A549 (cell line): ENCODE measurements around the gene TSPAN19. TPM values are rescaled to one million over a fixed set of nuclear protein-coding genes. Genes with fewer than 3 reads are reported as not detected.
A peak's percentile ranks its signal among the peaks of the same experiment; 100 is the strongest.

Experiments
- ATAC-seq, 2 experiments: fragments of 200-7000 bp in 1 of 2; fragments of >200 bp in 1 of 2; cut with Nextera tagmentation in 1 of 2; cut with Tn5 transposase in 1 of 2; 3 replicates each; pipeline versions ENCODE4 v1.8.0 to v1.9.1; 2018 to 2020; ENCODE audit warnings: mild to moderate bottlenecking in 1 of 2, moderate library complexity in 1 of 2
- CTCF ChIA-PET: fragments of 300-600 bp; sonication (Branson Sonifier 250); formaldehyde crosslinking; extraction: SDS; loops from one replicate; lab custom pipeline; 2021; ENCODE audit warnings: antibody characterized with exemption, inconsistent platforms; lab: Yijun Ruan, JAX
- POLR2A ChIA-PET: fragments of 350-600 bp; formaldehyde crosslinking; extraction: SDS; loops from one replicate; lab custom pipeline; 2021; ENCODE audit warnings: antibody characterized with exemption, inconsistent platforms; lab: Yijun Ruan, JAX
- DNase-seq, 2 experiments: peaks; one replicate each; pipeline versions ENCODE4 v3.0.0 to v3.0.0-alpha.2; 2011 to 2016; ENCODE audit warnings: low read depth in 1 of 2, low spot score in 1 of 2
- FAIRE-seq: peaks from 2 replicates; lab custom pipeline; 2011; peaks lifted over from hg19 to GRCh38; lab: Jason Lieb, UNC
- H3K27ac ChIP-seq, 2 experiments: fragments of >200 bp; sonication (Bioruptor Twin); formaldehyde crosslinking; 3 replicates each; pipeline ENCODE4 v1.5.1; 2016 to 2017
- H3K4me1 ChIP-seq: fragments of >200 bp; sonication (Bioruptor Twin); formaldehyde crosslinking; 3 replicates; pipeline ENCODE4 v1.6.1; 2016
- H3K4me2 ChIP-seq: fragments of >200 bp; sonication (Bioruptor Twin); formaldehyde crosslinking; 3 replicates; pipeline ENCODE4 v1.6.1; 2016
- H3K4me3 ChIP-seq: fragments of >200 bp; sonication (Bioruptor Twin); formaldehyde crosslinking; 3 replicates; pipeline ENCODE4 v1.5.1; 2016
- H3K9me3 ChIP-seq: fragments of >200 bp; sonication (Bioruptor Twin); formaldehyde crosslinking; 3 replicates; pipeline ENCODE4 v1.6.1; 2016
- BCL3 ChIP-seq: fragments of >200 bp; sonication (Bioruptor Twin); formaldehyde crosslinking; IDR thresholded peaks from 3 replicates; pipeline ENCODE4 v1.6.1; 2016
- CTCF ChIP-seq: fragments of >200 bp; sonication (Bioruptor Twin); formaldehyde crosslinking; IDR thresholded peaks from 3 replicates; pipeline ENCODE4 v1.5.1; 2016
- ELK1 ChIP-seq: fragments of 150-350 bp; IDR thresholded peaks from 2 replicates; pipeline ENCODE4 v1.6.1; 2014; ENCODE audit warnings: low read depth, mild to moderate bottlenecking, low read length
- HES2 ChIP-seq: fragments of >200 bp; sonication (Bioruptor Twin); formaldehyde crosslinking; IDR thresholded peaks from 2 replicates; pipeline ENCODE4 v1.6.1; 2016
- HOXA7 ChIP-seq: fragments of 250-450 bp; sonication (Bioruptor Pico); IDR thresholded peaks from 2 replicates; pipeline ENCODE4 v1.5.0; 2020; ENCODE audit warnings: mild to moderate bottlenecking, moderate library complexity
- MAFK ChIP-seq: fragments of 450-650 bp; IDR thresholded peaks from 2 replicates; pipeline ENCODE4 v1.6.1; 2014; ENCODE audit not compliant: partially characterized antibody
- MYC ChIP-seq: IDR thresholded peaks from 2 replicates; pipeline ENCODE4 v1.6.1; 2012; ENCODE audit warnings: mild to moderate bottlenecking, inconsistent platforms, low read length, improper control_type of control experiment, borderline replicate concordance
- PHF8 ChIP-seq: fragments of 200-600 bp; sonication (generic); IDR thresholded peaks from 2 replicates; pipeline ENCODE4 v1.6.1; 2016; ENCODE audit warnings: low read depth, mild to moderate bottlenecking, antibody characterized with exemption, moderate library complexity, borderline replicate concordance
- RAD21 ChIP-seq, 2 experiments: fragments of >200 bp in 1 of 2; sonication (Bioruptor Twin) in 1 of 2; formaldehyde crosslinking in 1 of 2; IDR thresholded peaks in 1 of 2; conservative IDR thresholded peaks in 1 of 2; 2 replicates in 1 of 2; 3 replicates in 1 of 2; pipeline ENCODE4 v1.6.1; 2012 to 2018; ENCODE audit warnings: inconsistent platforms in 1 of 2
- SMC3 ChIP-seq: fragments of >200 bp; sonication (Bioruptor Twin); formaldehyde crosslinking; IDR thresholded peaks from 3 replicates; pipeline ENCODE4 v1.6.1; 2018; ENCODE audit warnings: inconsistent platforms
- TFCP2L1 ChIP-seq: fragments of 250-450 bp; sonication (Bioruptor Pico); IDR thresholded peaks from 2 replicates; pipeline ENCODE4 v1.5.0; 2021; ENCODE audit warnings: mild to moderate bottlenecking
- TP53 ChIP-seq: fragments of 250-450 bp; sonication (Bioruptor Pico); IDR thresholded peaks from 2 replicates; pipeline ENCODE4 v1.5.0; 2021; ENCODE audit warnings: mild to moderate bottlenecking, moderate library complexity
- WGBS: methylation state at CpG from one replicate; pipeline ENCODE4 v1.1.6; 2017; ENCODE audit errors: missing lambda C conversion rate; 5-methylcytosine and 5-hydroxymethylcytosine counted together
- polyA plus RNA-seq, 4 experiments: library from polyadenylated mRNA; depleted of rRNA in 3 of 4; stranded (reverse); fragments of >200 nt; fragmentation: RNase III in 1 of 4; extraction: RNeasy Plus Mini Kit Qiagen cat#74134 plus additional on column Dnase treatment in 1 of 4; gene quantifications; 2 replicates in 3 of 4; 3 replicates in 1 of 4; pipeline ENCODE4 v1.2.3, GENCODE V29; 2011 to 2017

Gene TSPAN19
- polyA plus RNA-seq, 2 of the 4 experiments (the other 2 are of a cell fraction), result 0.12 to 0.36 TPM

- no peak for TF ChIP-seq BCL3
These were observed 5.3 kb upstream of the TSPAN19 start (continued) for GRCh38 chr12:85041395-85041794.

GRCh38 chr12:85036733-85037132, 656 bp upstream of the TSPAN19 start:
- TF ChIP-seq TP53 (CRISPR knock-in tag) (no peak), PHF8 (0 out of 2 replicates have a peak, but pooled peaks have one; percentile 17)
- POLR2A ChIA-PET, result no interaction called here
- peak overlapping the region in 1 of 2 experiments; percentile 80; a peak in 2 of 6 replicates for H3K27ac ChIP-seq
- CTCF ChIA-PET, result interaction anchor here (0.7 to 12.8 kb wide), 2 partner anchors 21 to 162 kb away, joined by 3 to 182 read pairs; no protein-coding TSS in a partner anchor
- WGBS, result 3% methylated on average over 3 of the region's 3 CpGs
- peak overlapping the region; percentile 50 for H3K4me3 ChIP-seq
- H3K9me3 ChIP-seq, result no peaks in the 10 kb centered on the region
- H3K4me1 ChIP-seq, result no peaks in the 10 kb centered on the region
- FAIRE-seq, result no peak
- ATAC-seq, result peak; percentile 52 to 81; a peak in 3 of 6 replicates
- peak in 1 of 2 experiments; percentile 5 for DNase-seq
- H3K4me2 ChIP-seq, result peak overlapping the region; percentile 75

GRCh38 chr12:85029456-85029855, 6.6 kb downstream of the TSPAN19 start:
- ATAC-seq (peak; percentile 54 to 75; a peak in 5 of 6 replicates), FAIRE-seq (no peak), DNase-seq (peak; percentile 16 to 23)
- Histone ChIP-seq H3K27ac (no peak overlapping the region), H3K4me3 (no peak overlapping the region), H3K4me2 (no peak overlapping the region), H3K4me1 (no peaks in the 10 kb centered on the region), H3K9me3 (no peaks in the 10 kb centered on the region)
- TF ChIP-seq RAD21 (conservative IDR thresholded peaks at IDR 0.05 in 1 of 2, IDR thresholded peaks at IDR 0.05 in 1 of 2) (peak; percentile 74 to 79), ELK1 (no peak), MYC (no peak), HES2 (no peak), CTCF (peak; percentile 64), SMC3 (peak; percentile 89), TFCP2L1 (CRISPR knock-in tag) (no peak)
- CTCF ChIA-PET, result interaction anchor here (0.5 to 12.8 kb wide), 19 partner anchors 14 to 186 kb away, joined by 3 to 182 read pairs (median 4); no protein-coding TSS in a partner anchor
- POLR2A ChIA-PET, result interaction anchor here (1.2 kb wide), 1 partner anchor 157 kb away, joined by 3 read pairs; no protein-coding TSS in a partner anchor

- no peak overlapping the region for H3K27ac ChIP-seq
- POLR2A ChIA-PET, result no interaction called here
- H3K4me2 ChIP-seq, result no peak overlapping the region
- TF ChIP-seq HOXA7 (CRISPR knock-in tag) (no peak), MAFK (peak; percentile 32)
- CTCF ChIA-PET, result interaction anchor here (1.1 kb wide), 1 partner anchor 144 kb away, joined by 4 read pairs; no protein-coding TSS in a partner anchor
- no peaks in the 10 kb centered on the region for H3K9me3 ChIP-seq
- 23% methylated on average over 2 of the region's 2 CpGs for WGBS
- ATAC-seq (no peak), FAIRE-seq (peak; percentile 7), DNase-seq (no peak)
- H3K4me3 ChIP-seq, result no peak overlapping the region
- H3K4me1 ChIP-seq, result peaks cover 16% of the 10 kb centered on the region; the same call in 2 of the 3 replicates
These were observed 18.0 kb downstream of the TSPAN19 start for GRCh38 chr12:85018098-85018497.
